ENCODE results near the gene TMEM242. TPM values are rescaled to one million over a fixed set of nuclear protein-coding genes. Genes with fewer than 3 reads are reported as not detected.

Gene TMEM242
- total and polyA plus RNA-seq, 2 of the 4 experiments (the other 2 are of a cell fraction), result 2.3 to 4.6 TPM

DNA sequence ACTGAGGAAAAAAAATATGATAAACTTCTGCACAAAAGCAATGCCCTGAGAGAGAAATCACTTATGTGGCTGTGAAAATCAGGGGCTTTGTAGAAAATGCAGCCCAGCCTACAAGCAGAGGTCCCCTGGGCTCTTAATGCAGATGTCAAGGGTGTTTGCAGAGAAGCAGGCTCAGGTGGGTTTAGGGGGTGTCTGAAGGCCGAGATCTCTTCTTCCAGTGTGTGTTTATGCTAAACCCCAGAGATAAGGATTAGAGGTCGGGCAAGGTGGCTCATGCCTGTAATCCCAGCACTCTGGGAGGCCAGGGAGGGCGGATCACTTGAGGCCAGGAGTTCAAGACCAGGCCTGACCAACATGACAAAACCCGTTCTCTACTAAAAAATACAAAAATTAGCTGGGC, 78.5 kb downstream of the TMEM242 start:
- Histone ChIP-seq H3K14ac (replicated peaks; ENCODE audit: low read depth, low read length) (no peak overlapping the region), H2AK9ac (replicated peaks; ENCODE audit: low read depth, low read length, poor library complexity) (no peak overlapping the region), H3K4me1 (ENCODE audit: control insufficient read depth, insufficient read depth, low read length) (peaks cover 4% of the 10 kb centered on the region), H4K8ac (ENCODE audit: low read depth in 2 of 2, low read length in 2 of 2) (no peak overlapping the region), H3K4ac (ENCODE audit: low read depth, low read length) (no peak overlapping the region), H3K23ac (ENCODE audit: low read depth, low read length) (no peak overlapping the region), H3K9me1 (ENCODE audit: insufficient read depth, low read length) (no peaks in the 10 kb centered on the region), H4K5ac (ENCODE audit: low read depth, low read length) (no peak overlapping the region), H3K18ac (ENCODE audit: low read depth, low read length) (no peak overlapping the region), H3K27ac (ENCODE audit: insufficient read depth, low read length) (no peak overlapping the region), H2BK15ac (ENCODE audit: low read depth, low read length) (no peak overlapping the region), H3K36me3 (ENCODE audit: control insufficient read depth, insufficient read depth, low read length) (no peaks in the 10 kb centered on the region), H3K4me3 (ENCODE audit: insufficient read depth, low read depth, low read length) (no peak overlapping the region), H3K9ac (ENCODE audit: low read depth, low read length) (no peak overlapping the region), H2BK120ac (ENCODE audit: low read depth, low read length) (no peak overlapping the region), H4K91ac (ENCODE audit: insufficient read depth, low read depth, low read length) (no peak overlapping the region), H3K56ac (ENCODE audit: extremely low read depth, insufficient read depth, low read length) (no peak overlapping the region), H2AK5ac (ENCODE audit: low read depth, low read length) (no peak overlapping the region), H3K79me1 (ENCODE audit: low read depth in 1 of 2, low read length in 2 of 2) (no peaks in the 10 kb centered on the region), H4K20me1 (ENCODE audit: insufficient read depth, low read length) (no peaks in the 10 kb centered on the region), H3K9me3 (ENCODE audit: control insufficient read depth, insufficient read depth, low read length) (peaks cover 12% of the 10 kb centered on the region), H2BK20ac (ENCODE audit: low read depth, low read length) (no peak overlapping the region), H2BK5ac (ENCODE audit: low read depth, low read length, poor library complexity, severe bottlenecking) (no peak overlapping the region), H3K4me2 (ENCODE audit: low read depth, low read length) (no peak overlapping the region), H2AFZ (replicated peaks; ENCODE audit: low read length, poor library complexity) (no peak overlapping the region), H3K27me3 (ENCODE audit: control insufficient read depth, insufficient read depth, low read length) (peaks cover 16% of the 10 kb centered on the region)
- no peak for TF ChIP-seq FOS (IDR thresholded peaks at IDR 0.05; ENCODE audit: low read depth, low read length)
- no peak for TF ChIP-seq POLR2A (IDR thresholded peaks at IDR 0.05; ENCODE audit: low read depth, low read length)
- no peak for TF ChIP-seq MAFK (IDR thresholded peaks at IDR 0.05; ENCODE audit: low read depth, low read length)
- no peak for TF ChIP-seq SMC3 (IDR thresholded peaks at IDR 0.05; ENCODE audit: low read depth, low read length)
- TF ChIP-seq CHD1 (IDR thresholded peaks at IDR 0.05; ENCODE audit: low read depth, low read length), result no peak
- TF ChIP-seq NFE2L2 (IDR thresholded peaks at IDR 0.05; ENCODE audit: low read depth, low read length), result no peak
- TF ChIP-seq, protein P1, sequence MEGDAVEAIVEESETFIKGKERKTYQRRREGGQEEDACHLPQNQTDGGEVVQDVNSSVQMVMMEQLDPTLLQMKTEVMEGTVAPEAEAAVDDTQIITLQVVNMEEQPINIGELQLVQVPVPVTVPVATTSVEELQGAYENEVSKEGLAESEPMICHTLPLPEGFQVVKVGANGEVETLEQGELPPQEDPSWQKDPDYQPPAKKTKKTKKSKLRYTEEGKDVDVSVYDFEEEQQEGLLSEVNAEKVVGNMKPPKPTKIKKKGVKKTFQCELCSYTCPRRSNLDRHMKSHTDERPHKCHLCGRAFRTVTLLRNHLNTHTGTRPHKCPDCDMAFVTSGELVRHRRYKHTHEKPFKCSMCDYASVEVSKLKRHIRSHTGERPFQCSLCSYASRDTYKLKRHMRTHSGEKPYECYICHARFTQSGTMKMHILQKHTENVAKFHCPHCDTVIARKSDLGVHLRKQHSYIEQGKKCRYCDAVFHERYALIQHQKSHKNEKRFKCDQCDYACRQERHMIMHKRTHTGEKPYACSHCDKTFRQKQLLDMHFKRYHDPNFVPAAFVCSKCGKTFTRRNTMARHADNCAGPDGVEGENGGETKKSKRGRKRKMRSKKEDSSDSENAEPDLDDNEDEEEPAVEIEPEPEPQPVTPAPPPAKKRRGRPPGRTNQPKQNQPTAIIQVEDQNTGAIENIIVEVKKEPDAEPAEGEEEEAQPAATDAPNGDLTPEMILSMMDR (conservative IDR thresholded peaks at IDR 0.05; ENCODE audit: low read depth, low read length), result no peak
- in situ Hi-C loops (cut with MboI; ENCODE audit: low sequenced_read_pairs), result no loop called here
- intact Hi-C loops (cut with micrococcal nuclease), result no loop called here
- ChIA-PET CTCF (interaction anchor here (1.2 kb wide), 1 partner anchor 9 kb away, joined by 5 read pairs; no protein-coding TSS in a partner anchor), POLR2A (ENCODE audit: unreplicated experiment) (interaction anchor here (0.6 kb wide), 1 partner anchor 1376 kb away, joined by 4 read pairs; no protein-coding TSS in a partner anchor)
- DNase-seq, result no peak
- dilution Hi-C loops (cut with HindIII; ENCODE audit: low sequenced_read_pairs, unreplicated experiment), result no loop called here
- no TSS peak for BruUV-seq (replicated peaks)
- no CpG with 5 or more reads among the region's 4 CpGs for WGBS, 2 experiments (ENCODE audit: extremely low coverage in 2 of 2, insufficient read length in 1 of 2)
- no peak for ATAC-seq (ENCODE audit: low read depth)
